Adrenal gland (tissue), 5 donors: Measurements from ENCODE around the gene CAMK2G.

ENCODE experiments used
- POLR2A ChIP-seq, 2 donors: fragments of 450-650 bp; IDR thresholded peaks; one replicate each; pipeline ENCODE4 v1.6.1; 2017; ENCODE audit warnings: antibody characterized with exemption in 2 of 2, mild to moderate bottlenecking in 2 of 2, moderate library complexity in 1 of 2
- TF ChIP-seq, protein P1 (sequence below), 6 experiments: fragments of 450-650 bp in 4 of 6; fragments of 200-600 bp in 2 of 6; sonication (generic) in 1 of 6; IDR thresholded peaks; 1 replicate in 5 of 6; 2 replicates in 1 of 6; pipeline versions ENCODE4 v1.5.1 to v1.8.0; 2016 to 2021; ENCODE audit warnings: antibody characterized with exemption in 6 of 6, mild to moderate bottlenecking in 2 of 6, moderate library complexity in 1 of 6
- donor health status: DM: no; HTN: no; CAD: no.

DNA sequence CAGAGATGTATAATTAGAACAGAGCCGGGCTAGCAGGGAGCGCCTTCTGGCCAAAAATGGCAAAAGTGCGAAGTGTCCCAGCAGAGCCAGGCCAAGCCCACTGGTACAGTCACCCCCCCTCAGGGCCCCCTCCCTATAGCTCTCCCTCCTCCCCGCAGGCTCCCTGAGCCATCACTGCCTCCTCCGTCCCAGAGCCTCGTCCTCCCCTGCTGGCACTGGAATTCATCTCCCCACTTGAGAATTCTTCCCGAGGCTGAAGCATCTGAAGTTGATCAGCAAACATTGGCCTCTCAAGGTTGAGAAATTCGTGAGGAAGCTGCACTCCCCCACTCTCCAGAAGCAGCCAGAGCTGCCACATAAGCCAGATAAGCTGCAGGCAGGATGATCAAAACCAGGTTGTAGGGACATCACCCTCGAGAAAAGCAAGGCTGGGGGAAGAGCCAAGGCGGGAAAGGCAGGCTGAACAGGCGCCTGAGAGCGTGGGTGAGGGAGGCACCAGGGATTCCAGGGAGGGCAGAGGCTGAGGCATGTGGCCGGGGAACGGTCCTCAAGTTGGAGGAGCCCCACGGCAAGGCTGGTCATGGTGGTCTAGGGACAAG, 23.4 kb downstream of the CAMK2G start:
- TF ChIP-seq, protein P1, sequence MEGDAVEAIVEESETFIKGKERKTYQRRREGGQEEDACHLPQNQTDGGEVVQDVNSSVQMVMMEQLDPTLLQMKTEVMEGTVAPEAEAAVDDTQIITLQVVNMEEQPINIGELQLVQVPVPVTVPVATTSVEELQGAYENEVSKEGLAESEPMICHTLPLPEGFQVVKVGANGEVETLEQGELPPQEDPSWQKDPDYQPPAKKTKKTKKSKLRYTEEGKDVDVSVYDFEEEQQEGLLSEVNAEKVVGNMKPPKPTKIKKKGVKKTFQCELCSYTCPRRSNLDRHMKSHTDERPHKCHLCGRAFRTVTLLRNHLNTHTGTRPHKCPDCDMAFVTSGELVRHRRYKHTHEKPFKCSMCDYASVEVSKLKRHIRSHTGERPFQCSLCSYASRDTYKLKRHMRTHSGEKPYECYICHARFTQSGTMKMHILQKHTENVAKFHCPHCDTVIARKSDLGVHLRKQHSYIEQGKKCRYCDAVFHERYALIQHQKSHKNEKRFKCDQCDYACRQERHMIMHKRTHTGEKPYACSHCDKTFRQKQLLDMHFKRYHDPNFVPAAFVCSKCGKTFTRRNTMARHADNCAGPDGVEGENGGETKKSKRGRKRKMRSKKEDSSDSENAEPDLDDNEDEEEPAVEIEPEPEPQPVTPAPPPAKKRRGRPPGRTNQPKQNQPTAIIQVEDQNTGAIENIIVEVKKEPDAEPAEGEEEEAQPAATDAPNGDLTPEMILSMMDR (IDR thresholded peaks at IDR 0.05) = no peak
- no peak for TF ChIP-seq POLR2A (IDR thresholded peaks at IDR 0.05)
